Measurements from ENCODE around the gene WDPCP.
"Not testable (repeated sequence)": the region's sequence is repeated elsewhere in the genome, so short reads cannot be mapped to it uniquely, and the experiment has no call there.

DNA sequence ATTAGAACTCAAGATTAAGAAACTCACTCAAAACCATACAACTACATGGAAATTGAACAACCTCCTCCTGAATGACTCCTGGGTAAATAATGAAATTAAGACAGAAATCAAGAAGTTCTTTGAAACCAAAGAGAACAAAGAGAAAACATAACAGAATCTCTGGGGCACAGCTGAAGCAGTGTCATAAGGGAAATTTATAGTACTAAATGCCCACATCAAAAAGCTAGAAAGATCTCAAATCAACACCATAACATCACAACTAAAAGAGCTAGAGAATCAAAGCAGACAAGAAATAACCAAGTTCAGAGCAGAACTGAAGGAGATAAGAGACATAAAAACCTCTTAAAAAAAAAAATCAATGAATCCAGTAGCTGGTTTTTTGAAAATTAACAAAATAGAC is 30.5 kb downstream of the WDPCP start:
- TF ChIP-seq, protein P1, sequence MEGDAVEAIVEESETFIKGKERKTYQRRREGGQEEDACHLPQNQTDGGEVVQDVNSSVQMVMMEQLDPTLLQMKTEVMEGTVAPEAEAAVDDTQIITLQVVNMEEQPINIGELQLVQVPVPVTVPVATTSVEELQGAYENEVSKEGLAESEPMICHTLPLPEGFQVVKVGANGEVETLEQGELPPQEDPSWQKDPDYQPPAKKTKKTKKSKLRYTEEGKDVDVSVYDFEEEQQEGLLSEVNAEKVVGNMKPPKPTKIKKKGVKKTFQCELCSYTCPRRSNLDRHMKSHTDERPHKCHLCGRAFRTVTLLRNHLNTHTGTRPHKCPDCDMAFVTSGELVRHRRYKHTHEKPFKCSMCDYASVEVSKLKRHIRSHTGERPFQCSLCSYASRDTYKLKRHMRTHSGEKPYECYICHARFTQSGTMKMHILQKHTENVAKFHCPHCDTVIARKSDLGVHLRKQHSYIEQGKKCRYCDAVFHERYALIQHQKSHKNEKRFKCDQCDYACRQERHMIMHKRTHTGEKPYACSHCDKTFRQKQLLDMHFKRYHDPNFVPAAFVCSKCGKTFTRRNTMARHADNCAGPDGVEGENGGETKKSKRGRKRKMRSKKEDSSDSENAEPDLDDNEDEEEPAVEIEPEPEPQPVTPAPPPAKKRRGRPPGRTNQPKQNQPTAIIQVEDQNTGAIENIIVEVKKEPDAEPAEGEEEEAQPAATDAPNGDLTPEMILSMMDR (IDR thresholded peaks at IDR 0.05): not testable (repeated sequence)
- TF ChIP-seq POLR2A (IDR thresholded peaks at IDR 0.05): not testable (repeated sequence)
